ENCODE measurements around the gene S100A4. TPM values are rescaled to one million over a fixed set of nuclear protein-coding genes. Genes with fewer than 3 reads are reported as not detected.

Gene S100A4
- polyA plus RNA-seq, 1 experiment: 20.0 TPM

DNA sequence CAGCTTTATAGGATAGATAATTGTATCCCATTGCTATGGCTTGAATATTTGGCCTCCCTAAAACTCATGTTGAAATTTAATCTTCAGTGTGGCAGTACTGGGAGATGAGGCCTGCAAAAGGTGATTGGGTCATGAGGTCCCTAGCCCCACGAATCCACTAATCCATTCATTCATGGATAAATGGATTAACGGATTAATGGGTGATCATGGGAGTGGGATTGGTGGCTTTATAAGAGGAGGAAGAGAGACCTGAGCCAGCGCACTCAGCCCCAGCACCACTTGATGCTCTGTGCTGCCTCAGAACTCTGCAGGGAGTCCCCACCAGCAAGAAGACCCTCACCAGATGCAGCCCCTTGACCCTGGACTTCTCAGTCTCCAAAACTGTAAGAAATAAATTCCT, 41.8 kb downstream of the S100A4 start:
- no peak for TF ChIP-seq CTCF (IDR thresholded peaks at IDR 0.05; ENCODE audit: low read depth, low read length)
- Histone ChIP-seq H3K4me3 (ENCODE audit: low read depth, low read length) (no peak overlapping the region), H3K27me3 (ENCODE audit: control insufficient read depth, insufficient read depth, low read length) (peaks cover 7% of the 10 kb centered on the region), H3K9me3 (ENCODE audit: control insufficient read depth, insufficient read depth, low read length) (no peaks in the 10 kb centered on the region), H3K27ac (ENCODE audit: low read depth, low read length) (no peak overlapping the region)
- ChIA-PET POLR2A (no interaction called here), CTCF (interaction anchor here (0.9 to 1.8 kb wide), 2 partner anchors 9 to 69 kb away, joined by 3 to 7 read pairs; no protein-coding TSS in a partner anchor)
- no peak for DNase-seq (ENCODE audit: low read depth, low spot score)

GRCh38 chr1:153498746-153499145, 46.9 kb downstream of the S100A4 start:
- H3K27me3 ChIP-seq (ENCODE audit: control insufficient read depth, insufficient read depth, low read length): peaks cover 13% of the 10 kb centered on the region
- TF ChIP-seq CTCF (IDR thresholded peaks at IDR 0.05; ENCODE audit: low read depth, low read length): no peak
- ChIA-PET POLR2A (interaction anchor here (0.6 kb wide), 1 partner anchor 34 kb away, joined by 3 read pairs; no protein-coding TSS in a partner anchor), CTCF (interaction anchor here (1.3 to 13.0 kb wide), 4 partner anchors 12 to 144 kb away, joined by 3 to 354 read pairs (median 9); partner anchors contain the start of gene S100A9)
- H3K4me3 ChIP-seq (ENCODE audit: low read depth, low read length): no peak overlapping the region
- no peak overlapping the region for H3K27ac ChIP-seq (ENCODE audit: low read depth, low read length)
- H3K9me3 ChIP-seq (ENCODE audit: control insufficient read depth, insufficient read depth, low read length): no peaks in the 10 kb centered on the region
- no peak for DNase-seq (ENCODE audit: low read depth, low spot score)

DNA sequence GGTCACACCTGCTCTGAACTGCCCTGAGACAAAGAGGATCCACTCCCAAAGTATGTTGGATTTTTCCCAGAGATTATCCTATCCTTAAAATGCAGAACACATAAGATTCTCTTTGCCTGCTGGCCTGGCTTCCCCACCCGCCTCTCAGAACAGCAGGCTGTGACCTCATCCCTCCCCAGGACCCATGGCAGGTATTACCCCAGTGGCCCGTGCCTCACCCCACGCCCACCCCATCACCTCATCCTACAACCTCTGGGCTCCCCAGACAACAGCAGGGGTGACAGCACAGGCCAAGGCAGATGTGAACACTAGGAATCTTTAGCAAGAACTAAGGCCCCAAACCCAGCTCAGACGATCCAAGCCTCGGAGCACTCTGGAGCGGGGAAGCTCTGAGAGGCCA, 50.1 kb downstream of the S100A4 start:
- no peak for DNase-seq (ENCODE audit: low read depth, low spot score)
- no peak overlapping the region for H3K4me3 ChIP-seq (ENCODE audit: low read depth, low read length)
- peaks cover 13% of the 10 kb centered on the region for H3K27me3 ChIP-seq (ENCODE audit: control insufficient read depth, insufficient read depth, low read length)
- CTCF ChIA-PET: interaction anchor here (0.6 to 13.0 kb wide), 29 partner anchors 10 to 185 kb away, joined by 3 to 354 read pairs (median 5); partner anchors contain the start of genes PGLYRP4, S100A13, S100A16 and S100A9
- POLR2A ChIA-PET: interaction anchor here (0.9 kb wide), 1 partner anchor 132 kb away, joined by 4 read pairs; the partner anchor contains the start of gene S100A13
- no peaks in the 10 kb centered on the region for H3K9me3 ChIP-seq (ENCODE audit: control insufficient read depth, insufficient read depth, low read length)
- TF ChIP-seq CTCF (IDR thresholded peaks at IDR 0.05; ENCODE audit: low read depth, low read length): no peak
- H3K27ac ChIP-seq (ENCODE audit: low read depth, low read length): no peak overlapping the region

- H3K27me3 ChIP-seq (ENCODE audit: control insufficient read depth, insufficient read depth, low read length): peaks cover 10% of the 10 kb centered on the region
- ChIA-PET CTCF (interaction anchor here (0.6 to 13.0 kb wide), 36 partner anchors 8 to 1391 kb away, joined by 3 to 354 read pairs (median 4); partner anchors contain the start of genes PGLYRP4, S100A13, S100A16 and S100A9), POLR2A (interaction anchor here (0.9 kb wide), 1 partner anchor 132 kb away, joined by 4 read pairs; the partner anchor contains the start of gene S100A13)
- peak; percentile 29 for DNase-seq (ENCODE audit: low read depth, low spot score)
- H3K9me3 ChIP-seq (ENCODE audit: control insufficient read depth, insufficient read depth, low read length): no peaks in the 10 kb centered on the region
- peak; percentile 98 for TF ChIP-seq CTCF (IDR thresholded peaks at IDR 0.05; ENCODE audit: low read depth, low read length)
- no peak overlapping the region for H3K4me3 ChIP-seq (ENCODE audit: low read depth, low read length)
- H3K27ac ChIP-seq (ENCODE audit: low read depth, low read length): no peak overlapping the region
These were observed 50.5 kb downstream of the S100A4 start for GRCh38 chr1:153494976-153495535.

Other genes starting within 250 kb of the S100A4 start
- not detected in 2 replicates for gene PGLYRP3, start 232.9 kb downstream of the S100A4 start, polyA plus RNA-seq (2011; rRNA removed)
- gene PGLYRP4, start 197.0 kb downstream of the S100A4 start, polyA plus RNA-seq (2011; rRNA removed): not detected in 2 replicates
- gene S100A9, start 188.0 kb downstream of the S100A4 start, polyA plus RNA-seq (2011; rRNA removed): not detected in 2 replicates
- gene S100A12, start 170.2 kb downstream of the S100A4 start, polyA plus RNA-seq (2011; rRNA removed): not detected in 2 replicates
- not detected in 2 replicates for gene S100A8, start 154.7 kb downstream of the S100A4 start, polyA plus RNA-seq (2011; rRNA removed)
- gene S100A7A, start 129.3 kb downstream of the S100A4 start, polyA plus RNA-seq (2011; rRNA removed): not detected in 2 replicates
- gene S100A7, start 85.2 kb downstream of the S100A4 start, polyA plus RNA-seq (2011; rRNA removed): not detected in 2 replicates
- 1,379 and 2,089 TPM in 2 replicates for gene S100A6, start 9.8 kb downstream of the S100A4 start, polyA plus RNA-seq (2011; rRNA removed)
- 0.25 and 0.42 TPM in 2 replicates for gene S100A5, start 4.9 kb downstream of the S100A4 start, polyA plus RNA-seq (2011; rRNA removed)
- gene S100A3, start 3.5 kb upstream of the S100A4 start, polyA plus RNA-seq (2011; rRNA removed): 1.8 and 3.2 TPM in 2 replicates
- 3.9 and 5.2 TPM in 2 replicates for gene S100A2, start 20.0 kb upstream of the S100A4 start, polyA plus RNA-seq (2011; rRNA removed)
- gene S100A16, start 67.3 kb upstream of the S100A4 start, polyA plus RNA-seq (2011; rRNA removed): 224 and 256 TPM in 2 replicates
- gene S100A14, start 70.5 kb upstream of the S100A4 start, polyA plus RNA-seq (2011; rRNA removed): 0.09 TPM in 1 of 2 replicates, not detected in the other
- 310 and 323 TPM in 2 replicates for gene S100A13, start 81.7 kb upstream of the S100A4 start, polyA plus RNA-seq (2011; rRNA removed)
- 0.21 and 0.31 TPM in 2 replicates for gene S100A1, start 82.6 kb upstream of the S100A4 start, polyA plus RNA-seq (2011; rRNA removed)
- 49.2 and 59.5 TPM in 2 replicates for gene CHTOP, start 88.3 kb upstream of the S100A4 start, polyA plus RNA-seq (2011; rRNA removed)
- 54.1 and 56.8 TPM in 2 replicates for gene SNAPIN, start 112.9 kb upstream of the S100A4 start, polyA plus RNA-seq (2011; rRNA removed)
- gene ILF2, start 125.2 kb upstream of the S100A4 start, polyA plus RNA-seq (2011; rRNA removed): 308 and 326 TPM in 2 replicates
- gene NPR1, start 132.9 kb upstream of the S100A4 start, polyA plus RNA-seq (2011; rRNA removed): 0.02 TPM in 1 of 2 replicates, not detected in the other
- 44.5 and 45.1 TPM in 2 replicates for gene INTS3, start 182.2 kb upstream of the S100A4 start, polyA plus RNA-seq (2011; rRNA removed)
- gene SLC27A3, start 229.6 kb upstream of the S100A4 start, polyA plus RNA-seq (2011; rRNA removed): 9.9 and 14.3 TPM in 2 replicates

Data from AG04450 (cell line).